Esophagus squamous epithelium (tissue), 5 donors: Measurements from ENCODE around the gene PPM1M. TPM values are rescaled to one million over a fixed set of nuclear protein-coding genes. Genes with fewer than 3 reads are reported as not detected.

ENCODE experiments used
- DNase-seq: peaks from one replicate; lab custom pipeline; 2025; lab: John Stamatoyannopoulos, UW
- H3K27ac ChIP-seq, 4 donors: fragments of 200-600 bp; sonication (generic); one replicate each; pipeline ENCODE4 v1.5.1; 2016 to 2019; ENCODE audit warnings: mild to moderate bottlenecking in 1 of 4
- H3K27me3 ChIP-seq, 4 donors: fragments of 200-600 bp; sonication (generic); 1 replicate in 3 of 4; 2 replicates in 1 of 4; pipeline versions ENCODE4 v1.5.1 to v1.6.0; 2017 to 2021; ENCODE audit warnings: antibody characterized with exemption in 1 of 4
- H3K36me3 ChIP-seq, 3 donors: fragments of 200-600 bp; sonication (generic); one replicate each; pipeline ENCODE4 v1.5.1; 2016 to 2019
- H3K4me1 ChIP-seq, 3 donors: fragments of 200-600 bp; sonication (generic); one replicate each; pipeline ENCODE4 v1.5.1; 2017 to 2019
- H3K4me3 ChIP-seq, 4 donors: fragments of 200-600 bp; sonication (generic); 1 replicate in 3 of 4; 2 replicates in 1 of 4; pipeline ENCODE4 v1.5.1; 2016 to 2019; ENCODE audit warnings: mild to moderate bottlenecking in 2 of 4, moderate library complexity in 1 of 4
- H3K9me3 ChIP-seq, 3 donors: fragments of 200-600 bp; sonication (generic); one replicate each; pipeline ENCODE4 v1.5.1; 2016 to 2019
- POLR2A ChIP-seq, 4 donors: fragments of 450-650 bp; IDR thresholded peaks; one replicate each; pipeline ENCODE4 v1.6.1; 2017; ENCODE audit warnings: antibody characterized with exemption in 4 of 4, mild to moderate bottlenecking in 4 of 4, moderate library complexity in 3 of 4
- WGBS, 2 donors: methylation state at CpG; one replicate each; pipeline ENCODE4 v1.1.5; 2018; 5-methylcytosine and 5-hydroxymethylcytosine counted together
- intact Hi-C: fragments of 100-400 bp; cut with DNase I; formaldehyde crosslinking; loops from one replicate; pipeline ENCODE4 v1.15.0; 2022
- total RNA-seq, 4 donors: library from RNA; depleted of rRNA; stranded (reverse); fragments of >200 nt; gene quantifications; one replicate each; pipeline ENCODE4 v1.1.0, GENCODE V29; 2016
- TF ChIP-seq, protein P1 (sequence below), 6 experiments: fragments of 450-650 bp in 4 of 6; fragments of 200-600 bp in 2 of 6; sonication (generic) in 2 of 6; IDR thresholded peaks; one replicate each; pipeline ENCODE4 v1.5.1; 2016 to 2019; ENCODE audit warnings: antibody characterized with exemption in 6 of 6, mild to moderate bottlenecking in 4 of 6, moderate library complexity in 4 of 6
- donor health status: DM: yes; HTN: yes; CAD: no.

PPM1M gene
- total RNA-seq, 4 donors from 2014 or later, result 3.2 to 25.6 (median 12.3) TPM

DNA sequence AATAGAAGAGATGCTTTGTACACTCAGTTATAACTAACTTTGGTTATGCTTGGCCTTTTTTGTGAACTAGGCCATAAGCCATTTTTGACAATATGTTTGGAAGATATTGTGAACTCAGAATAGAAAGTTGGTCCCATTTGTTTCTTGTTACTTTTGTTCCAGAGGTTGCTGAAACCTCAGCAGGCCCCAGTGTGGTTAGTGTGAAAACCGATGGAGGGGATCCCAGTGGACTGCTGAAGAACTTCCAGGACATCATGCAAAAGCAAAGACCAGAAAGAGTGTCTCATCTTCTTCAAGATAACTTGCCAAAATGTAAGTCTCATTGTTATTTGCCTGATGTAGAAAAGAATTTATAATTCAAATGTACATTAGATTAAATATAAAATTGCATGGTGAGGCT is 41.9 kb upstream of the PPM1M start:
- no peak overlapping the region for H3K27ac ChIP-seq
- WGBS, 2 donors, result 60 to 91% methylated on average over 1 of the region's 1 CpG

DNA sequence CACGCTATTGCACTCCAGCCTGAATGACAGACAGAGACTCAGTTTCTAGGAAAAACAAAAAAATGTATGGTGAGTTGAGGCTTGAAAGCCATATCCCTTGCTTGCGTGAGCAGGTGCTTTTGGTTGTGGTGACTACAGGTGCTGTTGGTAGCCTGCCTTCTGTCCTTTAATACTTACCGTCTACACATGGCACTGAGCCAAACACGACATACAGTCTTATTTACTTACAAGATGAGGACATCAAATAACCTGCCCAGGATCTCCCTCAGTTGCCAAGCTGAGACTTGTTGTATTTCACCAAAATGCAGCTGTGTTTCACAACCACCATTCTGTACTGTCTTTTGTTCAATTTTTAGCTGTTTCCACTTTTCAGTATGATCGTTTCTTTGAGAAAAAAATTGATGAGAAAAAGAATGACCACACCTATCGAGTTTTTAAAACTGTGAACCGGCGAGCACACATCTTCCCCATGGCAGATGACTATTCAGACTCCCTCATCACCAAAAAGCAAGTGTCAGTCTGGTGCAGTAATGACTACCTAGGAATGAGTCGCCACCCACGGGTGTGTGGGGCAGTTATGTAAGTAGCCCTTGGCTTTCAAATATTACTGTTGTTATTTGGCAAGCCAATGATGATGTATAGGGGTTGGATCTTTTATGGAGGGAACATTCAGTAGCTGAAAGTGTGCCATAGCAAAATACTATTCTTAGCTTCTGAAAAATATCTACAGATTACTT is 41.1 kb upstream of the PPM1M start:
- H3K27me3 ChIP-seq, result no peaks in the 10 kb centered on the region
- H3K27ac ChIP-seq, result peak overlapping the region in 3 of 4 donors; percentile 25 to 70 (median 59)
- TF ChIP-seq, protein P1, sequence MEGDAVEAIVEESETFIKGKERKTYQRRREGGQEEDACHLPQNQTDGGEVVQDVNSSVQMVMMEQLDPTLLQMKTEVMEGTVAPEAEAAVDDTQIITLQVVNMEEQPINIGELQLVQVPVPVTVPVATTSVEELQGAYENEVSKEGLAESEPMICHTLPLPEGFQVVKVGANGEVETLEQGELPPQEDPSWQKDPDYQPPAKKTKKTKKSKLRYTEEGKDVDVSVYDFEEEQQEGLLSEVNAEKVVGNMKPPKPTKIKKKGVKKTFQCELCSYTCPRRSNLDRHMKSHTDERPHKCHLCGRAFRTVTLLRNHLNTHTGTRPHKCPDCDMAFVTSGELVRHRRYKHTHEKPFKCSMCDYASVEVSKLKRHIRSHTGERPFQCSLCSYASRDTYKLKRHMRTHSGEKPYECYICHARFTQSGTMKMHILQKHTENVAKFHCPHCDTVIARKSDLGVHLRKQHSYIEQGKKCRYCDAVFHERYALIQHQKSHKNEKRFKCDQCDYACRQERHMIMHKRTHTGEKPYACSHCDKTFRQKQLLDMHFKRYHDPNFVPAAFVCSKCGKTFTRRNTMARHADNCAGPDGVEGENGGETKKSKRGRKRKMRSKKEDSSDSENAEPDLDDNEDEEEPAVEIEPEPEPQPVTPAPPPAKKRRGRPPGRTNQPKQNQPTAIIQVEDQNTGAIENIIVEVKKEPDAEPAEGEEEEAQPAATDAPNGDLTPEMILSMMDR (IDR thresholded peaks at IDR 0.05), result no peak
- TF ChIP-seq POLR2A (IDR thresholded peaks at IDR 0.05), result no peak
- peaks cover 26 to 96% (median 39%) of the 10 kb centered on the region in 3 donors for H3K36me3 ChIP-seq
- DNase-seq, result no peak
- H3K9me3 ChIP-seq, result no peaks in the 10 kb centered on the region
- WGBS, 2 donors, result 40 to 53% methylated on average over 10 of the region's 10 CpGs
- no peak overlapping the region for H3K4me3 ChIP-seq
- H3K4me1 ChIP-seq, result peaks cover 0 to 71% (median 14%) of the 10 kb centered on the region in 3 donors
- intact Hi-C loops, result no loop called here

More for the DNA sequence above, 41.9 kb upstream of the PPM1M start:
- Histone ChIP-seq H3K4me3 (no peak overlapping the region), H3K4me1 (peaks cover 0 to 79% (median 22%) of the 10 kb centered on the region in 3 donors), H3K27me3 (no peaks in the 10 kb centered on the region), H3K9me3 (no peaks in the 10 kb centered on the region), H3K36me3 (peaks cover 18 to 91% (median 32%) of the 10 kb centered on the region in 3 donors)
- TF ChIP-seq POLR2A (IDR thresholded peaks at IDR 0.05), result no peak
- TF ChIP-seq, protein P1 (IDR thresholded peaks at IDR 0.05), result no peak
- DNase-seq, result no peak
- intact Hi-C loops, result no loop called here

DNA sequence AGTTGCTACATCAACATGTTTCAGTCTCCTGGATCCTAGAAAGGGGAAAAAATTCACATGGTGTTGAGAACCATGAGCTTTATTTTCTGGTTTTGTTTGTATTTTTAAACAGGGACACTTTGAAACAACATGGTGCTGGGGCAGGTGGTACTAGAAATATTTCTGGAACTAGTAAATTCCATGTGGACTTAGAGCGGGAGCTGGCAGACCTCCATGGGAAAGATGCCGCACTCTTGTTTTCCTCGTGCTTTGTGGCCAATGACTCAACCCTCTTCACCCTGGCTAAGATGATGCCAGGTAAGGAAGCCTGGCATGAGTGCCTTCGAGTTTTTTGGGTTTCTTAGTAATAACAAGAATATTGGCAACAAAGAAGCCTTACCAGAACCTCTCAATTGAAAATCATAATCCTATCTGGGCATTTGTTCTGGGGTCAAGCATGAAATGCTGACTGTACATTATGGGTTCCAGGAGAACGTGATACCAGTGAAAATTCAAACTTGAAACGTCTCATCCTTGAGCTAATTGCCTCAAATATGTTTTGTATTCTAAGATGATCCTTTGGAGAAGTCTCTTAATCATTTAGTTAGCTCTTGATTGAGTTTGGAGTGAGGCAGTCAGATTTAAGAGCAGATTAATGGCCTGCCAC is 39.7 kb upstream of the PPM1M start:
- H3K27ac ChIP-seq, result peak overlapping the region in 1 of 4 donors; percentile 11
- TF ChIP-seq POLR2A (IDR thresholded peaks at IDR 0.05), result no peak
- TF ChIP-seq, protein P1 (IDR thresholded peaks at IDR 0.05), result no peak
- H3K27me3 ChIP-seq, result no peaks in the 10 kb centered on the region
- peaks cover 0 to 57% (median 17%) of the 10 kb centered on the region in 3 donors for H3K4me1 ChIP-seq
- H3K36me3 ChIP-seq, result peaks cover 30 to 99% (median 48%) of the 10 kb centered on the region in 3 donors
- H3K9me3 ChIP-seq, result no peaks in the 10 kb centered on the region
- intact Hi-C loops, result no loop called here
- DNase-seq, result no peak
- no peak overlapping the region for H3K4me3 ChIP-seq
- WGBS, 2 donors, result 51% methylated on average over 6 of the region's 6 CpGs

DNA sequence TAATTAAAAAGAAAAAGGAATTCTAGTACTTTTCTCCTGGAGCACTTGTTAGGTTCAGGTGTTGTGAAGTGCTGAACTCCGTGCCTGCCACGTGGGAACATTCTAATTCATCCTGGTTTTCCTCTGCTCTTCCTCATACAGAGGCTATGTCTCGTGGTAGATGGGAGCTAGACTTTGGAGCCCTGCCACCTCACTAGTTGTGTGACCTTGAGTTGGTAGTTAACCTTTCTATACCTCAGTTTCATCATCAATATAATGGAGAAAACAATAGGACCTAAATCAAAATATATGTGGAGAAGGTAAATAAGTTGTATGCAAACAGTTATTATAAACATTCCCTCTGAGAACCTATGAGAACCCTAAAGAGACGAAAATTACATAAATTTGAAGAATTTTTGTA is 37.0 kb upstream of the PPM1M start:
- peaks cover 43 to 100% (median 57%) of the 10 kb centered on the region in 3 donors for H3K36me3 ChIP-seq
- H3K4me3 ChIP-seq, result no peak overlapping the region
- intact Hi-C loops, result no loop called here

More for the DNA sequence above, 37.0 kb upstream of the PPM1M start:
- DNase-seq, result no peak
- H3K27me3 ChIP-seq, result no peaks in the 10 kb centered on the region
- TF ChIP-seq, protein P1 (IDR thresholded peaks at IDR 0.05), result no peak
- no peak for TF ChIP-seq POLR2A (IDR thresholded peaks at IDR 0.05)
- no peak overlapping the region for H3K27ac ChIP-seq
- peaks cover 0 to 30% (median 19%) of the 10 kb centered on the region in 3 donors for H3K4me1 ChIP-seq
- H3K9me3 ChIP-seq, result no peaks in the 10 kb centered on the region
- WGBS, 2 donors, result 86 to 91% methylated on average over 4 of the region's 4 CpGs
